Ovary (tissue), 9 donors: ENCODE measurements around the gene DCAF6. TPM values are rescaled to one million over a fixed set of nuclear protein-coding genes. Genes with fewer than 3 reads are reported as not detected.

ENCODE experiments used
- DNase-seq, 5 donors: peaks; one replicate each; pipeline ENCODE4 v3.0.0-alpha.2; 2019 to 2020
- H3K27ac ChIP-seq, 2 donors: fragments of 200-600 bp; one replicate each; pipeline versions ENCODE4 v1.5.1 to v1.8.0; 2019 to 2022
- H3K27me3 ChIP-seq: fragments of 200-600 bp; one replicate; pipeline ENCODE4 v1.8.0; 2022
- H3K36me3 ChIP-seq: fragments of 200-600 bp; sonication (generic); one replicate; pipeline ENCODE4 v1.5.1; 2019
- H3K4me1 ChIP-seq: one replicate; pipeline ENCODE4 v1.8.1; 2013; ENCODE audit warnings: mild to moderate bottlenecking, moderate library complexity; ENCODE audit not compliant: insufficient read depth
- H3K4me3 ChIP-seq: fragments of 200-600 bp; sonication (generic); one replicate; pipeline ENCODE4 v1.5.1; 2017
- H3K9me3 ChIP-seq, 2 donors: fragments of 200-600 bp in 1 of 2; sonication (generic) in 1 of 2; one replicate each; pipeline versions ENCODE4 v1.5.1 to v1.8.1; 2013 to 2019; ENCODE audit warnings: mild to moderate bottlenecking in 1 of 2, moderate library complexity in 1 of 2
- EP300 ChIP-seq: sonication (generic); formaldehyde crosslinking; IDR thresholded peaks from one replicate; pipeline ENCODE4 v1.6.1; 2017; ENCODE audit warnings: antibody characterized with exemption
- POLR2A ChIP-seq: fragments of 450-650 bp; IDR thresholded peaks from one replicate; pipeline ENCODE4 v1.6.1; 2017; ENCODE audit warnings: antibody characterized with exemption, mild to moderate bottlenecking, moderate library complexity
- WGBS, 3 donors: extraction: QIAGEN DNeasy Blood & Tissue Kit in 1 of 3; methylation state at CpG; one replicate each; pipeline versions ENCODE4 v1.1.5 to v1.1.7; 2013 to 2017; 5-methylcytosine and 5-hydroxymethylcytosine counted together
- intact Hi-C, 4 donors: fragments of 100-400 bp; cut with DNase I; formaldehyde crosslinking; loops; one replicate each; pipeline versions ENCODE4 v1.11.0 to v1.15.1; 2022 to 2023
- polyA plus RNA-seq, 2 donors: library from polyadenylated mRNA; stranded (reverse); fragments of 200-250 nt in 1 of 2; fragments of 350-450 nt in 1 of 2; fragmentation: Illumina TruSeq in 1 of 2; extraction: RNeasy Lipid Tissue Mini Kit (QIAGEN cat#74804) in 1 of 2; gene quantifications; one replicate each; pipeline ENCODE4 v1.2.3, GENCODE V29; 2013 to 2014
- total RNA-seq, 7 donors: library from RNA; depleted of rRNA in 2 of 7; stranded (reverse); fragments of >200 nt in 2 of 7; fragmentation: NEBNext Ultra II Directional in 3 of 7; extraction: Animal tissue kit (Norgen Biotek cat#: 25700) in 3 of 7; gene quantifications; one replicate each; pipeline versions ENCODE4 v1.1.0 to v1.2.4, GENCODE V29; 2016 to 2023
- TF ChIP-seq, protein P1 (sequence below), 3 donors: fragments of 450-650 bp in 2 of 3; fragments of 200-600 bp in 1 of 3; IDR thresholded peaks; one replicate each; pipeline versions ENCODE4 v1.5.1 to v1.8.0; 2016 to 2022; ENCODE audit warnings: antibody characterized with exemption in 3 of 3, mild to moderate bottlenecking in 1 of 3
- donor health status: DM: no; HTN: no; CAD: no; lungs with moderate emphysema.
- donor health status: DM: no; HTN: no; CAD: no.
- donor health status: Bipolar disorder and iron deficiency.
- donor health status: DM: yes; HTN: yes; CAD: no.
- donor health status: DM: no; HTN: no; CAD: no.
- donor health status: DM: yes; HTN: yes; CAD: no.

DCAF6 gene
- total and polyA plus RNA-seq, 9 donors: 32.1 to 65.9 (median 44.4) TPM

DNA sequence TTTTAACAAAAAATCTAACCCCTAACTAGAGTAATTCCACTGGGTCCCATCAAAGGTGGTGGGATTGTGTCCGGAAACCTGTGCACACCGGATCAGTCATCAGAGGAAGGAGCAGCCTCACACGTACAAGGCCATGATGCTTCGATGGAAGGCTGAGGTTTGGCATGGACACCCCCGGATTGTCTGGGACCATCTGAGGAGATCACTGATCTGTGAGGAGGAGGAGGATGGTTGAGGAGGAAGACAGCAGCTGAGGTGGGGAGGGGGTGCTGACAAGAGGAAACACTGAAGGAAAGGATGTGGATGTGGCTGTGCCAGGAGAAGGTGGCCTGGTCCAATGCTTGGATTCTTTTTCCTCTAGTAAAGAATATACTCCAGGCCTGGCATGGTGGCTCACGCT, 159.0 kb downstream of the DCAF6 start:
- no peak for TF ChIP-seq EP300
- TF ChIP-seq, protein P1, sequence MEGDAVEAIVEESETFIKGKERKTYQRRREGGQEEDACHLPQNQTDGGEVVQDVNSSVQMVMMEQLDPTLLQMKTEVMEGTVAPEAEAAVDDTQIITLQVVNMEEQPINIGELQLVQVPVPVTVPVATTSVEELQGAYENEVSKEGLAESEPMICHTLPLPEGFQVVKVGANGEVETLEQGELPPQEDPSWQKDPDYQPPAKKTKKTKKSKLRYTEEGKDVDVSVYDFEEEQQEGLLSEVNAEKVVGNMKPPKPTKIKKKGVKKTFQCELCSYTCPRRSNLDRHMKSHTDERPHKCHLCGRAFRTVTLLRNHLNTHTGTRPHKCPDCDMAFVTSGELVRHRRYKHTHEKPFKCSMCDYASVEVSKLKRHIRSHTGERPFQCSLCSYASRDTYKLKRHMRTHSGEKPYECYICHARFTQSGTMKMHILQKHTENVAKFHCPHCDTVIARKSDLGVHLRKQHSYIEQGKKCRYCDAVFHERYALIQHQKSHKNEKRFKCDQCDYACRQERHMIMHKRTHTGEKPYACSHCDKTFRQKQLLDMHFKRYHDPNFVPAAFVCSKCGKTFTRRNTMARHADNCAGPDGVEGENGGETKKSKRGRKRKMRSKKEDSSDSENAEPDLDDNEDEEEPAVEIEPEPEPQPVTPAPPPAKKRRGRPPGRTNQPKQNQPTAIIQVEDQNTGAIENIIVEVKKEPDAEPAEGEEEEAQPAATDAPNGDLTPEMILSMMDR (IDR thresholded peaks at IDR 0.05): no peak
- no peak for TF ChIP-seq POLR2A
- WGBS, 3 donors: 93 to 97% (median 96%) methylated on average over 6 of the region's 6 CpGs
- no peak overlapping the region for H3K27ac ChIP-seq

DNA sequence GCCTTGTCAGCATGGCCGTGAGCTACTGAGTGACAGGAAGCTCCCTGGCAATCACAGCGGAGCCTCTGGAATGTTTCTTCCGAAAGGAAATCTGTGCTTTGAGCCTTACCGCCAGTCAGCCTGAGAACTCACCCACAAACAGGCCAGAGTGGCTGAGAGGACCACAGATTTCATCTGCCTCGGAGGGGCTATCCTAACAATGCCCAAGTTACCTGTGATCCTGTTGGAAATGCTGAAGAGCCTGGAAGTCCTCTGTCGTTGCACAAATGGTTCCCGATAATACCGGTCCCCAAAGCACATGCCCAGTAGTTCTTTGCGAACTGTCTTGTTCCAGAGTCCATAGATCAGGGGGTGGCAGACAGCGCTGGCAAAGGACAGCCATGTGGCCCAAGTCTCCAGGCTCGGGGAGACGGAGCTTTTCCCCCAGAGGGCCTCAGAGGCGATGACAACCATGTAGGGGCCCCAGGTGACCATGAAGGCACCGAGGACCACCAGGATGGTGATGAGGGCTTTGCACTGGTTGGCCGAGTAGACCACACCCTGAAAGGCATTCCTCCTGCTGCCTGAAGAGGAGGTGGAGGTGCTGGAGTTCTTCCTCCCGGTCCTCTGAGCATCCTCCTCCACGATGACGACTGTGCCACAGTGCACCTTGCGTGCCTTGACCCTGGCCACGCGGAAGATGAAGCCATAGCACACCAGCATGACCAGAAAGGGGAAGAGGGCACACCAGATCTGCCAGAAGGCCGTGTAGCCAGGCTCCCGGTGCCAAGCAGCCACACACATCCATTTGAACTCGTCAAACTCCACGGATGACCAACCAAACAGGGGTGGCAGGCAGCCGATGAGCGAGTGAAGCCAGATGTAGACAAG, 160.0 kb downstream of the DCAF6 start:
- 94 to 96% (median 94%) methylated on average over 27 of the region's 27 CpGs for WGBS, 3 donors
- Histone ChIP-seq H3K27ac (no peak overlapping the region), H3K36me3 (no peaks in the 10 kb centered on the region), H3K4me3 (no peak overlapping the region), H3K9me3 (no peaks in the 10 kb centered on the region), H3K27me3 (no peaks in the 10 kb centered on the region), H3K4me1 (peaks cover 8% of the 10 kb centered on the region)
- TF ChIP-seq, protein P1 (IDR thresholded peaks at IDR 0.05): no peak
- TF ChIP-seq POLR2A (no peak), EP300 (no peak)
- DNase-seq: no peak
- intact Hi-C loops: no loop called here

More for the DNA sequence above, 159.0 kb downstream of the DCAF6 start:
- H3K36me3 ChIP-seq: no peaks in the 10 kb centered on the region
- H3K4me1 ChIP-seq: peaks cover 11% of the 10 kb centered on the region
- intact Hi-C loops: no loop called here
- H3K4me3 ChIP-seq: no peak overlapping the region
- H3K27me3 ChIP-seq: no peaks in the 10 kb centered on the region
- no peak for DNase-seq
- H3K9me3 ChIP-seq: no peaks in the 10 kb centered on the region

DNA sequence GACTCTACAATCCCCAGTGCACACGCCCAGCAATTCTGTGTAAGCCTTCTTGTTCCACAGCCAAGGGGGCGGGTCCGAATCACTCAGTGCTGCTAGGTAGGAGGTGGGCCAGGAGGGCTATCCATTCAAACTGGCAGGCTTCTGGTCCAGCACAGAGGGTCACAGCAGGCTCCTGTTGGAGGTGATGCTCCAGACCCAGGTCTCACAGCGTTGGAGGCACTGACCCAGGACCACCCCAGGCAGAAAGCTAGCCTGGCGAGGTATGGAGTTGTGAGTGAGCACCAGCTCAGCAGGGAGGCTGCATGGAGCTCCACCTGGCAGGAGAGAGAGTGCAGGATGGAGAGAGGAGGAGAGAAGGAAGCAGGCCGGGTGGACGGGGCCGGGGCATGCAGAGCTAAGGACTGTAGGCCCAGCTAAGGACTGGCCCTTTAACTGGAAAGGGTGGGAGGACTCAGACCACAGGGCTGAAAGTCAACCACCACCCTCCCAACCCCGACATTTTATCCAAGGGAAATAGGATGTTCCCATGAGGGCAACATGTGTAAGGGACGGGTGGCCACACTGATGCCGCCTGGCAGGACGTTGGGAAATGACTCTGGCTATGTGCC, 161.5 kb downstream of the DCAF6 start:
- DNase-seq: no peak
- H3K27me3 ChIP-seq: no peaks in the 10 kb centered on the region
- no peaks in the 10 kb centered on the region for H3K36me3 ChIP-seq
- TF ChIP-seq POLR2A (no peak), EP300 (no peak)
- H3K4me3 ChIP-seq: no peak overlapping the region
- H3K27ac ChIP-seq: no peak overlapping the region
- WGBS, 3 donors: 89 to 92% (median 91%) methylated on average over 12 of the region's 12 CpGs
- no peaks in the 10 kb centered on the region for H3K9me3 ChIP-seq
- intact Hi-C loops: no loop called here
- no peaks in the 10 kb centered on the region for H3K4me1 ChIP-seq

DNA sequence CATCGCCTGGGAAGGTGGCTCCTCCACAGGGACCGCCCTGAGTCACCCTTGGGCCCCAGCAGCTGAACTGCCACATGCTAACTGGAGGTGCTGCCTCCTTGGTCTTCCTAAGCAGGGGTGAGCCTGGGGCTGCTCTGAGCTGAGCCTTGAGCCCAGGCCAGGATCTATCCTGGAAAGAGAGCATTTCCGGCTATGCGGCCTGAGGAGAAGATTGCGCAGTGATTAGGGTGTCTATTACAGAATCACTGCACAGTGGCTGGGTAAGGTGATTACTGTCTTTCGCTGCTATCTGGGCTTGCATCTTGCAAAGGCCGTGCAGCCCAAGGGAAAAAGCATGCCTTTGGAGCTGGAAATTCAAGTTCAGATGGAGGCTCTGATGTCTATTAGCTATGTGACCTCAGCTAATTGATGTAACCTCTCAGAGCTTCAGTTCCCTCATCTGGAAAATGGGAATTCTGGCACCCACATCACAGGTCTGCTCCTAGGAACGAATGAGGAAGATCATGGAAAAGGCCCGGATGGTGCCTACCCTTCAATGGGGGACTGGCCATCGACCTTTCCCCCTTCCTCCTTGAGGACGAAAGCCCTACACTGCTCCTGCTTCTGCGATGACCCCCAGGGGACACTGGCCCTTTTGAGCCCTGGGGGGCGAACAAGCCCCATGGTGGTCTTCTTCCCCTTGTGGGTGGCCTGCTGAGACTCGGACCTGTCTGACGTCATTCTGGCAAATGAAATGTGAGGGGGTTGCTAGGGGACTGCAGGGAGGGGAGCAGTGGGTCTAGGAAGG, 162.2 kb downstream of the DCAF6 start:
- Histone ChIP-seq H3K27ac (no peak overlapping the region), H3K4me1 (no peaks in the 10 kb centered on the region), H3K36me3 (no peaks in the 10 kb centered on the region), H3K9me3 (no peaks in the 10 kb centered on the region), H3K27me3 (no peaks in the 10 kb centered on the region), H3K4me3 (no peak overlapping the region)
- TF ChIP-seq POLR2A (no peak), EP300 (no peak)
- TF ChIP-seq, protein P1 (IDR thresholded peaks at IDR 0.05): no peak
- 90 to 92% (median 91%) methylated on average over 15 of the region's 15 CpGs for WGBS, 3 donors
- DNase-seq: no peak
- intact Hi-C loops: no loop called here
